Erythroblast (primary cell): ENCODE measurements around the gene DIAPH2.

ENCODE experiments used
- GATA1 ChIP-seq: IDR thresholded peaks from 2 replicates; pipeline ENCODE4 v1.6.1; 2011; ENCODE audit warnings: low read depth, mild to moderate bottlenecking, control low read depth, low read length, moderate library complexity
- POLR2A ChIP-seq: IDR thresholded peaks from 2 replicates; pipeline ENCODE4 v1.6.1; 2011; ENCODE audit warnings: mild to moderate bottlenecking, low read length

- TF ChIP-seq POLR2A (no peak), GATA1 (no peak)
These were observed 790.3 kb downstream of the DIAPH2 start for GRCh38 chrX:97474933-97475332.
